HG02840 (cell line): ENCODE measurements around the gene CUL2.
"Not testable (repeated sequence)": the region's sequence is repeated elsewhere in the genome, so short reads cannot be mapped to it uniquely, and the experiment has no call there.

Source experiments
- ATAC-seq: cut with Tn5 transposase; IDR thresholded peaks from one replicate; pipeline ENCODE4 v1.9.1; 2021; ENCODE audit warnings: mild to moderate bottlenecking, moderate library complexity, moderate number of reproducible peaks; ENCODE audit not compliant: unreplicated experiment, low FRiP score

CUL2 gene

DNA sequence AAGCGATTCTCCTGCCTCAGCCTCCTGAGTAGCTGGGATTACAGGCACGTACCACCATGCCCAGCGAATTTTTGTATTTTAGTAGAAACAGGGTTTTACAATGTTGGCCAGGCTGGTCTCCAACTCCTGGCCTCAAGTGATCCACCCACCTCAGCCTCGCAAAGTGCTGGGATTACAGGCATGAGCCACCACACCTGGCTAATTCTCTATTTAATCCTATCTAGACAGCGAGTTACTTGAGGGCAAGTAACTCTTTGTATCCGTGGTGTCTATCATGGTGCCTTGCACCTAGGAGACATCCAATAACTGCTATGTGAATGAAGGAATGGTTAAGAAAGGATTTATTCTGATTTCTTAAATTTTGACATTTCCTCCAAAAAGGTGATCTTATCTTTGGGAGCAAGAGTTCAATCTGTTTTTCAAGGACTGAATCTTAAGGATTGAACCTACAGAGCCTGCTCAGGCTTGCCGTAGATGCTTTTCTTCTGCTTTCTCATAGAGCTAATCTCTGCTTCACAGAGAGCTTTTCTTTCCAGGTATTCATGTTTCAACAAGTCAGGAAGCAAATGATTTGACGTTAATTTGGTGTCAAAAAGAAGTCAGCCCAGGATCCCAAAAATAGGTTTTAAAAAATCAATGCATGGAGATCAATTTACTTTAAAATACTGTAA is 101.6 kb downstream of the CUL2 start:
- no peak for ATAC-seq

- ATAC-seq, result no peak
These were observed 104.3 kb downstream of the CUL2 start for GRCh38 chr10:34985823-34986222.

DNA sequence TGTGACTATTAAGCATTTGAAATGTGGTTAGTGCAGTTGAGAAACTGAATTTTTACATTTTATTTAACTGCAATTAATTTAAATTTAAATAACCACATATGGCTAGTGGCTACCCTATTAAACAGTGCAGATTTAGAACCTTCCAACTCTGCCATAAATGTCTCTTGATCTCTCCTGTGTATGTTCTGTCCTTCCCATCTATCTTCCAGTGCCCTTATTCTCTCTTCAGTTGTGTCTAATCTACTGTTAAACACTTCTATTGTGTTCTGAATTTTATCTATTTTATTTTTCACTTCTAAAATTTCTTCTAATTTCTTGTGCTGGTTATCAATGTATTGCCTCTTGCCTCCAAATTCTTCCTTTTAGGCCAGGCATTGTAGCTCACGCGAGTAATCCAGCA is 105.0 kb downstream of the CUL2 start:
- ATAC-seq, result no peak

- ATAC-seq, result no peak
These were observed 108.3 kb downstream of the CUL2 start for GRCh38 chr10:34981844-34982243.

- ATAC-seq, result no peak
These were observed 110.2 kb downstream of the CUL2 start for GRCh38 chr10:34979938-34980337.

- ATAC-seq, result no peak
These were observed 112.1 kb downstream of the CUL2 start for GRCh38 chr10:34978080-34978479.

GRCh38 chr10:34976380-34976910 is 113.7 kb downstream of the CUL2 start:
- not testable (repeated sequence) for ATAC-seq

GRCh38 chr10:34974364-34975065 is 115.6 kb downstream of the CUL2 start:
- ATAC-seq, result not testable (repeated sequence)

- not testable (repeated sequence) for ATAC-seq
These were observed 116.4 kb downstream of the CUL2 start for GRCh38 chr10:34973757-34974156.

DNA sequence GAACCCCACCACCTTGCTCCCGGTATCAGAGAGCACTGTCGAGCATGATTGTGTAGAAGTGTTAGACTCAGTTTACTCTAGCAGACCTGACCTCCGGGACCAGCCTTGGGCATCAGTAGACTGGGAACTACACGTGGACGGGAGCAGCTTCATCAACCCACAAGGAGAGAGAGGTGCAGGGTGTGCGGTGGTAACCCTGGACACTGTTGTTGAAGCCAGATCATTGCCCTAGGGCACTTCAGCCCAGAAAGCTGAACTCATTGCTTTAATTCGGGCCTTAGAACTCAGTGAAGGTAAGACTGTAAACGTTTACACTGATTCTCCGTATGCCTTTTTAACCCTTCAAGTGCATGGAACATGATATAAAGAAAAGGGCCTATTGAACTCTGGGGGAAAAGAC is 117.0 kb downstream of the CUL2 start:
- not testable (repeated sequence) for ATAC-seq

DNA sequence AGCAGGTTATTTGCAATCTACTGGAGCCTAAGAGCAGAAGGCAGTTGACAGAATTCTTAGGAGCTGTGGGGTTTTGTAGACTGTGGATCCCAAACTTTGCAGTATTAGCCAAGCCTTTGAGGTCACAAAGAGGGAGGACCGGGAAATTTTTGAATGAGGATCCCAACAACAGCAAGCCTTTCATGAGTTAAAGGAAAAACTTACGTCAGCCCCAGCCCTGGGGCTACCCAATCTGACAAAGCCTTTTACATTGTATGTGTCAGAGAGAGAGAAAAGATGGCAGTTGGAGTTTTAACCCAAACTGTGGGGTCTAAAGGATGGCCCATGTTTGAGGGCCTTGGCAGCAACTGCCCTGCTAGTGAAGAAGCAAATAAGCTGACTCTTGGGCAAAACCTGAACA is 117.5 kb downstream of the CUL2 start:
- not testable (repeated sequence) for ATAC-seq

- not testable (repeated sequence) for ATAC-seq
These were observed 118.4 kb downstream of the CUL2 start for GRCh38 chr10:34971606-34972334.

DNA sequence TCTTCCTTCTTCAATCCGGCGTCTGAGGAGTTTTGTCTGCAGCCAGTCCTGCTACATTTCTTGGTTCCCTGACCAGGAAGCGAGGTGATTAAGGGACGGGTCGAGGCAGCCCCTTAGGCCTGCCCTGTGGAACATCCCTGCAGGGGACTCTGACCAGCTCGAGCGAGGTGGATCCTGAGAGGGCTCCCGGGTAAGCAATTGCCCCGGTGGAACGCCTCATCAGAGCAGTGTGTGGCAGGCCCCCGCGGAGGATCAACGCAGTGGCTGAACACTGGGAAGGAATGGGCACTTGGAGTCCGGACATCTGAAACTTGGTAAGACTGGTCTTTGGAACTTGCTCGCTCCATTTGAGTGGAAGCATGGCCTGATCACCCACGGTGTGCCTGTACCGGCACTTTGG is 121.0 kb downstream of the CUL2 start:
- ATAC-seq, result no peak

- ATAC-seq, result no peak
These were observed 122.7 kb downstream of the CUL2 start for GRCh38 chr10:34967335-34967880.

GRCh38 chr10:34966451-34966850 is 123.7 kb downstream of the CUL2 start:
- ATAC-seq, result no peak

- no peak for ATAC-seq
These were observed 124.1 kb downstream of the CUL2 start for GRCh38 chr10:34966040-34966439.

DNA sequence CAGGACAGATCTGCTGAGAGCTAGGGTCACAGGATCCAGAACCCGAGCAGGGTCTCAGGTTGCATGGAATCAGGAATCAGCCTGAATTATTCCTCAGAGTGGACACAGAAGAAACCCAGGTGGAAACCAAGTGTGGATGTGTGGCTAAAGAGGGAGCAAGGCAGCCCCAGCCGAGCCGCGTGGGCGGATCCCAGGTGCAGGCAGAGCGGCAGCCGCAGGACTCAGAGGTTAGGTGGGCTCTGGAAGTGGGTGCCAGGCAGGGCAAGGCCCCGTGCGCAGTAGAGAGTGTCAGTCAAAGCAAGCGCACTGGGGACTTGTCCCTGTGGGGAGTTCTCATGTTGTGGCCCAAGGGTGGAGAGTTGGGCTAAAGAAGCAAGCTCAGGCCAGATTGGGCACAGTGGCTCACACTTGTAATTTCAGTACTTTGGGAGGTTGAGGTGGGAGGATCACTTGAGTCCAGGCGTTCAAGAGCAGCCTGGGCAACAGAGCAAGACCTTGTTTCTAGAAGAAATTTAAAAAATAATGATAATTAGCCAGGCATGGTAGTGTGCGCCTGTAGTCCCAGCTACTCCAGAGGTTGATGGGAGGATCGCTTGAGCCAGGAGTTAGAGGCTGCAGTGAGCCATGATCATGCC is 125.9 kb downstream of the CUL2 start:
- ATAC-seq, result no peak

DNA sequence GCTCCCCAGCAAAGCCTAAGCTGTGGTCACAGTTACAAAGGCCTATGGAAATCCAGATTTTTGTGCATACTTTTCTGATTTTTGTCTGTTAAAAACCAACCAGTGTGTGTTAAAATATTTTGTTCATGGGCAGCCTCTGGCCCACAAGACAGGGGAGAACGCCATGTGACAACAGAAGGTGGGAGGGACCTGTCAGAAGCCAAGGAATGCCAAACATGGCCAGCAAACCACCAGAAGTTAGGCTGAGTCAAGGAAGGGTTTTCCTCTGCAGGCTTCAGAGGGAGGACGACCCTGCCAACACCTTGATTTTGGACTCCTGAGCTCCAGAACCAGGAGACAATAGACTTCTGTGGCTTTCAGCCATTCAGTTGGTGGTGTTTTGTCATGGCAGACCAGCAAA is 127.3 kb downstream of the CUL2 start:
- no peak for ATAC-seq

- ATAC-seq, result no peak
These were observed 129.2 kb downstream of the CUL2 start for GRCh38 chr10:34960983-34961382.

DNA sequence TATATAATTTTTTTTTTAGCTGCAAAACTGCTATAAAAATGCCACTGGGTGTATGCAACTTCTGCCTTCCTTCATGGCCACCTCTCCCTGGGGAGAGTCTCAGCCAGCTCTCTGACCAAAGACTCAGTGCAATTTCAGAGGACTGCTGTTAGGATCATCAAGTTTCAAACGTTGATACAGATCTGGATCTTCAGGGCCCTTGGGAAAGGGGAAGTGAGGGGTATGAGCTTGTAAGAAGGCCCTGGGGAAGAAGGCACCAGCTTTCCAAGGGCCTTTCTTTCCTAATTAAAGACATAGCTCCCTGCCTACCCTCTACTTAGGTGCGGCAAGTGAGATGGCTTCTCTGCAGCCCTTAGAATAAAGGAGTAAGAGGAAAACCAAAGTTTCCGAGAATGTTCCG is 130.4 kb downstream of the CUL2 start:
- ATAC-seq, result no peak
